Measurements from ENCODE around the gene GSTO1. TPM values are rescaled to one million over a fixed set of nuclear protein-coding genes. Genes with fewer than 3 reads are reported as not detected.

GSTO1 gene
- total and polyA plus RNA-seq, 4 donors: 137 to 349 (median 211) TPM

DNA sequence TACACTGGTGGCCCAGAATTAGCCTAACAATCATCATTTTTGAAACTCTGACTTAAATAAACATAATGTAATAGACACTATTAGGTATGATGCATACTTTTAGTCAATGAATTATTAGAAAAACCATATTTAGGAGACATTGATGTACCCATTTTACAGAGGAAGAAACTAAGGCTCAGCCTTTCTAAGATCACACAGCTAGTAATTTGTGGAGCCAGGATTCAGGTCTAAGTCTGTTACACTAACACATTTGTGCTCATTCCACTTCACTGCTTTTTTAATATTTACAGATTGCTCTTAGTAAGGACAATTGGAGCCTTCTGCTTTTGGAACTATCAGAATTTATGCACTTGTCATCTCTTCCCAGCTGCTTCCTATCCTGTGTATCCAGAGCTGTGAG lies 31.4 kb upstream of the GSTO1 start:
- DNase-seq (ENCODE audit: low spot score): no peak
- H3K9ac ChIP-seq (ENCODE audit: low read depth in 1 of 2, low read length in 2 of 2): no peak overlapping the region
- no peaks in the 10 kb centered on the region for H3K9me3 ChIP-seq (ENCODE audit: control insufficient read depth in 4 of 4, low read length in 3 of 4)
- H3K4me1 ChIP-seq (ENCODE audit: control insufficient read depth in 4 of 4, insufficient read depth in 4 of 4, low read length in 3 of 4): peaks cover 0 to 6% (median 0%) of the 10 kb centered on the region in 4 donors
- H3K27ac ChIP-seq (ENCODE audit: low read depth in 1 of 2, low read length in 2 of 2): no peak overlapping the region
- H3K4me3 ChIP-seq (ENCODE audit: low read depth in 1 of 3, low read length in 3 of 3): no peak overlapping the region
- TF ChIP-seq FOXA1 (IDR thresholded peaks at IDR 0.05) (no peak), YY1 (IDR thresholded peaks at IDR 0.05) (no peak), GABPA (IDR thresholded peaks at IDR 0.05 in 1 of 2, conservative IDR thresholded peaks at IDR 0.05 in 1 of 2) (no peak), RXRA (IDR thresholded peaks at IDR 0.05) (no peak), FOXA2 (IDR thresholded peaks at IDR 0.05) (no peak), EGR1 (IDR thresholded peaks at IDR 0.05; ENCODE audit: low read depth in 2 of 2) (no peak), NR2F2 (IDR thresholded peaks at IDR 0.05) (no peak), RAD21 (IDR thresholded peaks at IDR 0.05) (no peak), HNF4A (conservative IDR thresholded peaks at IDR 0.05) (no peak), TAF1 (conservative IDR thresholded peaks at IDR 0.05) (no peak), HNF4G (IDR thresholded peaks at IDR 0.05) (no peak), JUND (IDR thresholded peaks at IDR 0.05) (no peak)
- TF ChIP-seq, protein P1, sequence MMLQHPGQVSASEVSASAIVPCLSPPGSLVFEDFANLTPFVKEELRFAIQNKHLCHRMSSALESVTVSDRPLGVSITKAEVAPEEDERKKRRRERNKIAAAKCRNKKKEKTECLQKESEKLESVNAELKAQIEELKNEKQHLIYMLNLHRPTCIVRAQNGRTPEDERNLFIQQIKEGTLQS (IDR thresholded peaks at IDR 0.05): no peak
- TF ChIP-seq, protein P2, sequence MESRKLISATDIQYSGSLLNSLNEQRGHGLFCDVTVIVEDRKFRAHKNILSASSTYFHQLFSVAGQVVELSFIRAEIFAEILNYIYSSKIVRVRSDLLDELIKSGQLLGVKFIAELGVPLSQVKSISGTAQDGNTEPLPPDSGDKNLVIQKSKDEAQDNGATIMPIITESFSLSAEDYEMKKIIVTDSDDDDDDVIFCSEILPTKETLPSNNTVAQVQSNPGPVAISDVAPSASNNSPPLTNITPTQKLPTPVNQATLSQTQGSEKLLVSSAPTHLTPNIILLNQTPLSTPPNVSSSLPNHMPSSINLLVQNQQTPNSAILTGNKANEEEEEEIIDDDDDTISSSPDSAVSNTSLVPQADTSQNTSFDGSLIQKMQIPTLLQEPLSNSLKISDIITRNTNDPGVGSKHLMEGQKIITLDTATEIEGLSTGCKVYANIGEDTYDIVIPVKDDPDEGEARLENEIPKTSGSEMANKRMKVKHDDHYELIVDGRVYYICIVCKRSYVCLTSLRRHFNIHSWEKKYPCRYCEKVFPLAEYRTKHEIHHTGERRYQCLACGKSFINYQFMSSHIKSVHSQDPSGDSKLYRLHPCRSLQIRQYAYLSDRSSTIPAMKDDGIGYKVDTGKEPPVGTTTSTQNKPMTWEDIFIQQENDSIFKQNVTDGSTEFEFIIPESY (IDR thresholded peaks at IDR 0.05): no peak
- TF ChIP-seq, protein P3, sequence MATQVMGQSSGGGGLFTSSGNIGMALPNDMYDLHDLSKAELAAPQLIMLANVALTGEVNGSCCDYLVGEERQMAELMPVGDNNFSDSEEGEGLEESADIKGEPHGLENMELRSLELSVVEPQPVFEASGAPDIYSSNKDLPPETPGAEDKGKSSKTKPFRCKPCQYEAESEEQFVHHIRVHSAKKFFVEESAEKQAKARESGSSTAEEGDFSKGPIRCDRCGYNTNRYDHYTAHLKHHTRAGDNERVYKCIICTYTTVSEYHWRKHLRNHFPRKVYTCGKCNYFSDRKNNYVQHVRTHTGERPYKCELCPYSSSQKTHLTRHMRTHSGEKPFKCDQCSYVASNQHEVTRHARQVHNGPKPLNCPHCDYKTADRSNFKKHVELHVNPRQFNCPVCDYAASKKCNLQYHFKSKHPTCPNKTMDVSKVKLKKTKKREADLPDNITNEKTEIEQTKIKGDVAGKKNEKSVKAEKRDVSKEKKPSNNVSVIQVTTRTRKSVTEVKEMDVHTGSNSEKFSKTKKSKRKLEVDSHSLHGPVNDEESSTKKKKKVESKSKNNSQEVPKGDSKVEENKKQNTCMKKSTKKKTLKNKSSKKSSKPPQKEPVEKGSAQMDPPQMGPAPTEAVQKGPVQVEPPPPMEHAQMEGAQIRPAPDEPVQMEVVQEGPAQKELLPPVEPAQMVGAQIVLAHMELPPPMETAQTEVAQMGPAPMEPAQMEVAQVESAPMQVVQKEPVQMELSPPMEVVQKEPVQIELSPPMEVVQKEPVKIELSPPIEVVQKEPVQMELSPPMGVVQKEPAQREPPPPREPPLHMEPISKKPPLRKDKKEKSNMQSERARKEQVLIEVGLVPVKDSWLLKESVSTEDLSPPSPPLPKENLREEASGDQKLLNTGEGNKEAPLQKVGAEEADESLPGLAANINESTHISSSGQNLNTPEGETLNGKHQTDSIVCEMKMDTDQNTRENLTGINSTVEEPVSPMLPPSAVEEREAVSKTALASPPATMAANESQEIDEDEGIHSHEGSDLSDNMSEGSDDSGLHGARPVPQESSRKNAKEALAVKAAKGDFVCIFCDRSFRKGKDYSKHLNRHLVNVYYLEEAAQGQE (IDR thresholded peaks at IDR 0.05): no peak
- TF ChIP-seq, protein P4, sequence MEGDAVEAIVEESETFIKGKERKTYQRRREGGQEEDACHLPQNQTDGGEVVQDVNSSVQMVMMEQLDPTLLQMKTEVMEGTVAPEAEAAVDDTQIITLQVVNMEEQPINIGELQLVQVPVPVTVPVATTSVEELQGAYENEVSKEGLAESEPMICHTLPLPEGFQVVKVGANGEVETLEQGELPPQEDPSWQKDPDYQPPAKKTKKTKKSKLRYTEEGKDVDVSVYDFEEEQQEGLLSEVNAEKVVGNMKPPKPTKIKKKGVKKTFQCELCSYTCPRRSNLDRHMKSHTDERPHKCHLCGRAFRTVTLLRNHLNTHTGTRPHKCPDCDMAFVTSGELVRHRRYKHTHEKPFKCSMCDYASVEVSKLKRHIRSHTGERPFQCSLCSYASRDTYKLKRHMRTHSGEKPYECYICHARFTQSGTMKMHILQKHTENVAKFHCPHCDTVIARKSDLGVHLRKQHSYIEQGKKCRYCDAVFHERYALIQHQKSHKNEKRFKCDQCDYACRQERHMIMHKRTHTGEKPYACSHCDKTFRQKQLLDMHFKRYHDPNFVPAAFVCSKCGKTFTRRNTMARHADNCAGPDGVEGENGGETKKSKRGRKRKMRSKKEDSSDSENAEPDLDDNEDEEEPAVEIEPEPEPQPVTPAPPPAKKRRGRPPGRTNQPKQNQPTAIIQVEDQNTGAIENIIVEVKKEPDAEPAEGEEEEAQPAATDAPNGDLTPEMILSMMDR (IDR thresholded peaks at IDR 0.05; ENCODE audit: low read depth, low read length, missing input control): no peak
- TF ChIP-seq, protein P5, sequence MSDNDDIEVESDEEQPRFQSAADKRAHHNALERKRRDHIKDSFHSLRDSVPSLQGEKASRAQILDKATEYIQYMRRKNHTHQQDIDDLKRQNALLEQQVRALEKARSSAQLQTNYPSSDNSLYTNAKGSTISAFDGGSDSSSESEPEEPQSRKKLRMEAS (IDR thresholded peaks at IDR 0.05): no peak
- no peaks in the 10 kb centered on the region for H3K36me3 ChIP-seq (ENCODE audit: control insufficient read depth in 4 of 4, insufficient read depth in 3 of 4, low read depth in 1 of 4, low read length in 3 of 4)
- no peaks in the 10 kb centered on the region for H3K27me3 ChIP-seq (ENCODE audit: control insufficient read depth in 4 of 4, insufficient read depth in 4 of 4, low read length in 3 of 4)

DNA sequence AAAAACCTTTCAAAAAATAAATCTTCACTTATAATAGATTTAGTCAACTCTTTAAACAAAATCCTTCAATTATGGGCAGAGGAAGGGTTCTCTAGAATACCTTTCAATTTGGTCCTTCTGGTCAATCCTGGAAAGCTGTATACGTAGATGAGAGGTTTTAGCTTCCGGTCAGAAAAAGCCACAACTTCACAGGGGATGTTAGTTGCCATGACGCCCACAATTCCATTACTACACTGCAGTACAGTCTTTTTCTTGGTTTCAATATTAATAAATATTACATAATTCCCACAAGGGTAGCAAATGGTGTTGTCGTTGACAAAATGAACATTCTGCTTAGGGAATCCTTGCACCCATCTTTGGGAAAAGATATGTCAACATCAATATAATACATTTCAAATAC lies 24.2 kb upstream of the GSTO1 start:
- Histone ChIP-seq H3K27me3 (ENCODE audit: control insufficient read depth in 4 of 4, insufficient read depth in 4 of 4, low read length in 3 of 4) (no peaks in the 10 kb centered on the region), H3K4me1 (ENCODE audit: control insufficient read depth in 4 of 4, insufficient read depth in 4 of 4, low read length in 3 of 4) (peaks cover 1 to 16% (median 7%) of the 10 kb centered on the region in 4 donors), H3K36me3 (ENCODE audit: control insufficient read depth in 4 of 4, insufficient read depth in 3 of 4, low read depth in 1 of 4, low read length in 3 of 4) (no peaks in the 10 kb centered on the region), H3K9ac (ENCODE audit: low read depth in 1 of 2, low read length in 2 of 2) (no peak overlapping the region), H3K4me3 (ENCODE audit: low read depth in 1 of 3, low read length in 3 of 3) (no peak overlapping the region), H3K27ac (ENCODE audit: low read depth in 1 of 2, low read length in 2 of 2) (no peak overlapping the region), H3K9me3 (ENCODE audit: control insufficient read depth in 4 of 4, low read length in 3 of 4) (no peaks in the 10 kb centered on the region)
- WGBS: 89% methylated on average over 4 of the region's 4 CpGs
- TF ChIP-seq YY1 (IDR thresholded peaks at IDR 0.05) (no peak), EGR1 (IDR thresholded peaks at IDR 0.05; ENCODE audit: low read depth in 2 of 2) (no peak), TAF1 (conservative IDR thresholded peaks at IDR 0.05) (no peak), RAD21 (IDR thresholded peaks at IDR 0.05) (no peak), JUND (IDR thresholded peaks at IDR 0.05) (no peak), GABPA (IDR thresholded peaks at IDR 0.05 in 1 of 2, conservative IDR thresholded peaks at IDR 0.05 in 1 of 2) (no peak), RXRA (IDR thresholded peaks at IDR 0.05) (no peak), HNF4G (IDR thresholded peaks at IDR 0.05) (no peak), NR2F2 (IDR thresholded peaks at IDR 0.05) (no peak)
- TF ChIP-seq, protein P2 (IDR thresholded peaks at IDR 0.05): no peak
- TF ChIP-seq, protein P3 (IDR thresholded peaks at IDR 0.05): no peak
- TF ChIP-seq, protein P1 (IDR thresholded peaks at IDR 0.05): no peak
- no peak for DNase-seq (ENCODE audit: low spot score)
